HG03064 (cell line): Measurements from ENCODE around the gene TOPBP1.

Source experiments
- ATAC-seq: cut with Tn5 transposase; IDR thresholded peaks from one replicate; pipeline ENCODE4 v1.9.1; 2021; ENCODE audit warnings: low read depth; ENCODE audit not compliant: unreplicated experiment

Gene TOPBP1

GRCh38 chr3:133611534-133611933 is 50.2 kb downstream of the TOPBP1 start:
- no peak for ATAC-seq

GRCh38 chr3:133610031-133610430 is 51.7 kb downstream of the TOPBP1 start:
- ATAC-seq: no peak

- no peak for ATAC-seq
Measured at GRCh38 chr3:133608388-133608787, 53.4 kb downstream of the TOPBP1 start.

- ATAC-seq: no peak
Measured at GRCh38 chr3:133607816-133608215, 53.9 kb downstream of the TOPBP1 start.

- ATAC-seq: no peak
Measured at GRCh38 chr3:133606902-133607301, 54.8 kb downstream of the TOPBP1 start.

- no peak for ATAC-seq
Measured at GRCh38 chr3:133606342-133606741, 55.4 kb downstream of the TOPBP1 start.

GRCh38 chr3:133600572-133601081 is 61.1 kb downstream of the TOPBP1 start:
- no peak for ATAC-seq

GRCh38 chr3:133599280-133599679 is 62.5 kb downstream of the TOPBP1 start:
- ATAC-seq: no peak

- ATAC-seq: no peak
Measured at GRCh38 chr3:133598405-133598804, 63.3 kb downstream of the TOPBP1 start.

GRCh38 chr3:133595341-133595740 is 66.4 kb downstream of the TOPBP1 start:
- ATAC-seq: no peak

- ATAC-seq: no peak
Measured at GRCh38 chr3:133593243-133593642, 68.5 kb downstream of the TOPBP1 start.

GRCh38 chr3:133592843-133593242 is 68.9 kb downstream of the TOPBP1 start:
- ATAC-seq: no peak

GRCh38 chr3:133591271-133591742 is 70.4 kb downstream of the TOPBP1 start:
- ATAC-seq: no peak

- no peak for ATAC-seq
Measured at GRCh38 chr3:133589503-133589902, 72.2 kb downstream of the TOPBP1 start.

GRCh38 chr3:133588784-133589465 is 72.8 kb downstream of the TOPBP1 start:
- ATAC-seq: no peak

- ATAC-seq: no peak
Measured at GRCh38 chr3:133588035-133588434, 73.7 kb downstream of the TOPBP1 start.

GRCh38 chr3:133583396-133583795 is 78.3 kb downstream of the TOPBP1 start:
- no peak for ATAC-seq

- no peak for ATAC-seq
Measured at GRCh38 chr3:133578548-133579191, 83.1 kb downstream of the TOPBP1 start.

- ATAC-seq: no peak
Measured at GRCh38 chr3:133576169-133576568, 85.6 kb downstream of the TOPBP1 start.

GRCh38 chr3:133575086-133575485 is 86.7 kb downstream of the TOPBP1 start:
- ATAC-seq: no peak

- peak; percentile 33 for ATAC-seq
Measured at GRCh38 chr3:133574260-133574881, 87.4 kb downstream of the TOPBP1 start.
